Activated naive CD8-positive, alpha-beta T cell treated with anti-CD3 and anti-CD28 coated beads, Interleukin-2, amount 10 ng/mL, durations not matched to agents 7 days and 5 days (primary cell): Measurements from ENCODE around the gene BRCA2. TPM values are rescaled to one million over a fixed set of nuclear protein-coding genes. Genes with fewer than 3 reads are reported as not detected.
A peak's percentile ranks its signal among the peaks of the same experiment; 100 is the strongest.

ENCODE experiments used
- ATAC-seq: fragments of 150-1000 bp; cut with Tn5 transposase; one replicate; pipeline ENCODE4 v1.10.0; 2021; ENCODE audit warnings: low read depth, moderate library complexity
- POLR2A ChIA-PET: fragments of 350-600 bp; sonication (Branson Sonifier 250); formaldehyde crosslinking; loops from one replicate; lab custom pipeline; 2021; ENCODE audit warnings: antibody characterized with exemption; lab: Charles Lee
- DNase-seq: peaks from one replicate; pipeline ENCODE4 v3.0.0; 2021
- H3K27ac Mint-ChIP-seq: one replicate; pipeline ENCODE4 v1.8.0; 2022; ENCODE audit warnings: mild to moderate bottlenecking, mixed read lengths
- H3K27me3 Mint-ChIP-seq: one replicate; pipeline ENCODE4 v1.8.0; 2022; ENCODE audit warnings: mild to moderate bottlenecking, moderate library complexity, mixed read lengths
- H3K36me3 Mint-ChIP-seq: one replicate; pipeline ENCODE4 v1.8.0; 2021; ENCODE audit warnings: mild to moderate bottlenecking, mixed read lengths
- H3K4me1 Mint-ChIP-seq: one replicate; pipeline ENCODE4 v1.8.0; 2021; ENCODE audit warnings: mixed read lengths
- H3K4me3 Mint-ChIP-seq: one replicate; pipeline ENCODE4 v1.8.0; 2022; ENCODE audit warnings: mild to moderate bottlenecking, moderate library complexity, mixed read lengths
- H3K9me3 Mint-ChIP-seq: one replicate; pipeline ENCODE4 v1.8.0; 2021; ENCODE audit warnings: mixed read lengths
- total RNA-seq, 2 experiments: library from RNA; stranded (reverse); gene quantifications; one replicate each; pipeline ENCODE4 v1.2.3, GENCODE V29; 2021

Gene BRCA2
- 10 to 100 TPM; 25.2 to 26.7 TPM for total RNA-seq

- ATAC-seq: peak; percentile 94
- POLR2A ChIA-PET: interaction anchor here (0.6 to 2.7 kb wide), 30 partner anchors 9 to 1504 kb away, joined by 3 to 60 read pairs (median 4); partner anchors contain the start of genes FRY, N4BP2L1, N4BP2L2 and PDS5B
- H3K27ac Mint-ChIP-seq: peak within 1 kb of the TSS; percentile 100
- peaks cover 16% of the 10 kb centered on the region for H3K36me3 Mint-ChIP-seq
- H3K9me3 Mint-ChIP-seq: no peaks in the 10 kb centered on the region
- peak; percentile 90 for DNase-seq
- no peaks in the 10 kb centered on the region for H3K27me3 Mint-ChIP-seq
- H3K4me3 Mint-ChIP-seq: peak within 1 kb of the TSS; percentile 94
- peaks cover 21% of the 10 kb centered on the region for H3K4me1 Mint-ChIP-seq
Measured at GRCh38 chr13:32315238-32316027, at the start of gene BRCA2, which contains the start of gene ZAR1L. Gene BRCA2 (plus strand): TSS chr13:32315508. CDS start chr13:32316461, 953 bp downstream. Gene ZAR1L (minus strand): TSS chr13:32315363. CDS start chr13:32311925, 3,438 bp downstream.

GRCh38 chr13:32265726-32266125, 49.6 kb upstream of the BRCA2 start:
- Mint-ChIP-seq H3K9me3 (no peaks in the 10 kb centered on the region), H3K4me1 (no peaks in the 10 kb centered on the region), H3K27ac (no peak overlapping the region), H3K4me3 (no peak overlapping the region), H3K36me3 (no peaks in the 10 kb centered on the region), H3K27me3 (no peaks in the 10 kb centered on the region)
- ATAC-seq (no peak), DNase-seq (no peak)
- POLR2A ChIA-PET: no interaction called here

- Mint-ChIP-seq H3K4me3 (no peak overlapping the region), H3K27me3 (no peaks in the 10 kb centered on the region), H3K9me3 (no peaks in the 10 kb centered on the region), H3K4me1 (no peaks in the 10 kb centered on the region), H3K36me3 (no peaks in the 10 kb centered on the region), H3K27ac (no peak overlapping the region)
- ATAC-seq: no peak
- DNase-seq: no peak
- POLR2A ChIA-PET: no interaction called here
Measured at GRCh38 chr13:32266130-32266529, 49.2 kb upstream of the BRCA2 start.

- no peaks in the 10 kb centered on the region for H3K4me1 Mint-ChIP-seq
- DNase-seq (peak; percentile 58), ATAC-seq (peak; percentile 92)
- H3K27ac Mint-ChIP-seq: no peak overlapping the region
- no peaks in the 10 kb centered on the region for H3K27me3 Mint-ChIP-seq
- no peak overlapping the region for H3K4me3 Mint-ChIP-seq
- H3K9me3 Mint-ChIP-seq: no peaks in the 10 kb centered on the region
- POLR2A ChIA-PET: interaction anchor here (1.5 kb wide), 1 partner anchor 47 kb away, joined by 4 read pairs; the partner anchor contains the start of genes BRCA2 and ZAR1L
- H3K36me3 Mint-ChIP-seq: no peaks in the 10 kb centered on the region
Measured at GRCh38 chr13:32267836-32268439, 47.4 kb upstream of the BRCA2 start.

- POLR2A ChIA-PET: no interaction called here
- Mint-ChIP-seq H3K27ac (no peak overlapping the region), H3K27me3 (no peaks in the 10 kb centered on the region), H3K36me3 (no peaks in the 10 kb centered on the region), H3K4me3 (no peak overlapping the region), H3K4me1 (no peaks in the 10 kb centered on the region), H3K9me3 (no peaks in the 10 kb centered on the region)
- no peak for ATAC-seq
- no peak for DNase-seq
Measured at GRCh38 chr13:32272021-32272683, 43.2 kb upstream of the BRCA2 start.

- no peaks in the 10 kb centered on the region for H3K36me3 Mint-ChIP-seq
Measured at GRCh38 chr13:32277839-32278238, 37.5 kb upstream of the BRCA2 start.

GRCh38 chr13:32278426-32278825, 36.9 kb upstream of the BRCA2 start:
- POLR2A ChIA-PET: no interaction called here
- ATAC-seq (no peak), DNase-seq (no peak)
- Mint-ChIP-seq H3K36me3 (no peaks in the 10 kb centered on the region), H3K27me3 (peaks cover 3% of the 10 kb centered on the region), H3K4me3 (no peak overlapping the region), H3K27ac (no peak overlapping the region), H3K4me1 (no peaks in the 10 kb centered on the region), H3K9me3 (no peaks in the 10 kb centered on the region)

More at GRCh38 chr13:32277839-32278238, 37.5 kb upstream of the BRCA2 start:
- Mint-ChIP-seq H3K4me3 (no peak overlapping the region), H3K4me1 (no peaks in the 10 kb centered on the region), H3K27me3 (peaks cover 2% of the 10 kb centered on the region), H3K9me3 (no peaks in the 10 kb centered on the region), H3K27ac (no peak overlapping the region)
- DNase-seq (no peak), ATAC-seq (no peak)
- POLR2A ChIA-PET: no interaction called here

GRCh38 chr13:32281096-32281495, 34.2 kb upstream of the BRCA2 start:
- H3K9me3 Mint-ChIP-seq: no peaks in the 10 kb centered on the region
- POLR2A ChIA-PET: no interaction called here
- ATAC-seq (no peak), DNase-seq (no peak)
- H3K36me3 Mint-ChIP-seq: no peaks in the 10 kb centered on the region
- no peaks in the 10 kb centered on the region for H3K4me1 Mint-ChIP-seq
- H3K27me3 Mint-ChIP-seq: peaks cover 7% of the 10 kb centered on the region
- no peak overlapping the region for H3K4me3 Mint-ChIP-seq
- H3K27ac Mint-ChIP-seq: no peak overlapping the region

- Mint-ChIP-seq H3K9me3 (no peaks in the 10 kb centered on the region), H3K36me3 (no peaks in the 10 kb centered on the region), H3K27ac (no peak overlapping the region), H3K27me3 (peaks cover 8% of the 10 kb centered on the region), H3K4me1 (no peaks in the 10 kb centered on the region), H3K4me3 (no peak overlapping the region)
- ATAC-seq (no peak), DNase-seq (no peak)
- POLR2A ChIA-PET: no interaction called here
Measured at GRCh38 chr13:32282096-32282711, 33.1 kb upstream of the BRCA2 start.

GRCh38 chr13:32284927-32285632, 30.2 kb upstream of the BRCA2 start:
- peaks cover 7% of the 10 kb centered on the region for H3K27me3 Mint-ChIP-seq
- no peak overlapping the region for H3K27ac Mint-ChIP-seq
- POLR2A ChIA-PET: no interaction called here

GRCh38 chr13:32285633-32285965, 29.7 kb upstream of the BRCA2 start:
- Mint-ChIP-seq H3K9me3 (no peaks in the 10 kb centered on the region), H3K4me3 (no peak overlapping the region), H3K27me3 (peaks cover 8% of the 10 kb centered on the region), H3K36me3 (no peaks in the 10 kb centered on the region), H3K4me1 (no peaks in the 10 kb centered on the region), H3K27ac (no peak overlapping the region)
- POLR2A ChIA-PET: no interaction called here
- no peak for ATAC-seq
- DNase-seq: no peak

More at GRCh38 chr13:32284927-32285632, 30.2 kb upstream of the BRCA2 start:
- DNase-seq (no peak), ATAC-seq (no peak)
- Mint-ChIP-seq H3K36me3 (no peaks in the 10 kb centered on the region), H3K4me1 (no peaks in the 10 kb centered on the region), H3K9me3 (no peaks in the 10 kb centered on the region), H3K4me3 (no peak overlapping the region)

- Mint-ChIP-seq H3K27me3 (peaks cover 38% of the 10 kb centered on the region), H3K9me3 (no peaks in the 10 kb centered on the region), H3K36me3 (no peaks in the 10 kb centered on the region), H3K4me1 (peaks cover 4% of the 10 kb centered on the region), H3K27ac (no peak overlapping the region), H3K4me3 (no peak overlapping the region)
- POLR2A ChIA-PET: no interaction called here
- ATAC-seq (no peak), DNase-seq (no peak)
Measured at GRCh38 chr13:32297206-32297605, 18.1 kb upstream of the BRCA2 start.

- no peak overlapping the region for H3K4me3 Mint-ChIP-seq
- POLR2A ChIA-PET: no interaction called here
- H3K27me3 Mint-ChIP-seq: peaks cover 33% of the 10 kb centered on the region
- DNase-seq (no peak), ATAC-seq (no peak)
- no peaks in the 10 kb centered on the region for H3K36me3 Mint-ChIP-seq
- H3K4me1 Mint-ChIP-seq: peaks cover 4% of the 10 kb centered on the region
- H3K9me3 Mint-ChIP-seq: no peaks in the 10 kb centered on the region
- no peak overlapping the region for H3K27ac Mint-ChIP-seq
Measured at GRCh38 chr13:32298695-32299094, 16.6 kb upstream of the BRCA2 start.
